ENCODE results near the gene ADAT2.

The ADAT2 gene

DNA sequence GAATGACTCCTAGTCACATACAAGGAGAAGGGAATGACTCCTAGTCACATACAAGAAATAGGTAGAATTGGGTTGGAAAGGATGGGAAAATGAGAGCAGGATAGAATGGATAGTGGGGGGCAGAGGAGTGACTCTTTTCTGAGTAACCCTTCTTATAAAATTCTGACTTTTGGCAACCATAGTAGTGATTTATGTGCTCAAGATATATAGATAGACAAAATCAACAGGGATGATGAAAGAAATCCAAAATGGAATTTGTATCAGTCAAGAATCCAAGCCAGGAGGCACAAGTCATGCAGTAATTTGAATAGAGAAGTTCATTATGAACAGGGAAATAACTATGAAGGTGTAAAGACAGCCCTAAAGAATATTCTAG is 41.7 kb downstream of the ADAT2 start:
- H3K9me3 ChIP-seq (ENCODE audit: control insufficient read depth in 5 of 5, low read length in 5 of 5) = no peaks in the 10 kb centered on the region
- H3K27me3 ChIP-seq (ENCODE audit: control insufficient read depth in 5 of 5, insufficient read depth in 4 of 5, low read length in 5 of 5) = no peaks in the 10 kb centered on the region
- peaks cover 0 to 4% (median 0%) of the 10 kb centered on the region in 5 donors for H3K4me1 ChIP-seq (ENCODE audit: control insufficient read depth in 5 of 5, insufficient read depth in 5 of 5, low read length in 5 of 5)
- H3K4me3 ChIP-seq (ENCODE audit: low read depth in 1 of 5, low read length in 5 of 5) = no peak overlapping the region
- no peak overlapping the region for H3K27ac ChIP-seq (ENCODE audit: low read depth, low read length)
- H3K36me3 ChIP-seq (ENCODE audit: control insufficient read depth in 5 of 5, insufficient read depth in 5 of 5, low read length in 5 of 5) = no peaks in the 10 kb centered on the region
- no peak overlapping the region for H3K9ac ChIP-seq (ENCODE audit: low read length in 5 of 5)

DNA sequence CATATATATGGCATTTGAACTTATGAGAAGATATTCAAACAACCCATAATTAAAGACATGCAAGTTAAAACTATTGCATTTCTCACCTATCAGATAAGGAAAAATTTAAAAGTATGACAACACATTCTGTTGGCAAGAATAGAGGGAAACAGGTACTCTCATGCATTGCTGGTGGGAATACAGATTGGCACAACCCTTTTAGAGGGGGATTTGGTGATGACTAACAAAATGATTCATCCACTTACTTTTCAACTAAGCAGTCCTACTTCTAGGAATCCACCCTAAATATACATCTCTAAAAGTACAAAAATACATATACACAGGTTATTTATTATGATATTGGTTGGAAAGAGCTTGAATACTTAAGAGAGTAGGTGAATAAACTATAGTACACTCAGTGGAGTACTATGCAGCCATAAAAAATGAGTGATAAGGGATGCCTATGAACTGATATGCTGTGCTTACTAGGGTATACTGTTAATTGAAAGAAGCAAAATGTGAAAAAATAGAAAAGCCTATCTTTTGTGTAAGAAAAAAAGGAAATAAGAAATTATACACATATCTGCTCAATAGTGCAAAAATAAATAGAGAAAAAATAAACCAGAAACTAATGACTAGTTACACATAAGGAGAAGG is 42.2 kb downstream of the ADAT2 start:
- no peaks in the 10 kb centered on the region for H3K9me3 ChIP-seq (ENCODE audit: control insufficient read depth in 5 of 5, low read length in 5 of 5)
- H3K4me1 ChIP-seq (ENCODE audit: control insufficient read depth in 5 of 5, insufficient read depth in 5 of 5, low read length in 5 of 5) = peaks cover 0 to 4% (median 0%) of the 10 kb centered on the region in 5 donors
- H3K27ac ChIP-seq (ENCODE audit: low read depth, low read length) = no peak overlapping the region
- no peaks in the 10 kb centered on the region for H3K27me3 ChIP-seq (ENCODE audit: control insufficient read depth in 5 of 5, insufficient read depth in 4 of 5, low read length in 5 of 5)
- no peak overlapping the region for H3K4me3 ChIP-seq (ENCODE audit: low read depth in 1 of 5, low read length in 5 of 5)
- no peak overlapping the region for H3K9ac ChIP-seq (ENCODE audit: low read length in 5 of 5)
- no peaks in the 10 kb centered on the region for H3K36me3 ChIP-seq (ENCODE audit: control insufficient read depth in 5 of 5, insufficient read depth in 5 of 5, low read length in 5 of 5)

DNA sequence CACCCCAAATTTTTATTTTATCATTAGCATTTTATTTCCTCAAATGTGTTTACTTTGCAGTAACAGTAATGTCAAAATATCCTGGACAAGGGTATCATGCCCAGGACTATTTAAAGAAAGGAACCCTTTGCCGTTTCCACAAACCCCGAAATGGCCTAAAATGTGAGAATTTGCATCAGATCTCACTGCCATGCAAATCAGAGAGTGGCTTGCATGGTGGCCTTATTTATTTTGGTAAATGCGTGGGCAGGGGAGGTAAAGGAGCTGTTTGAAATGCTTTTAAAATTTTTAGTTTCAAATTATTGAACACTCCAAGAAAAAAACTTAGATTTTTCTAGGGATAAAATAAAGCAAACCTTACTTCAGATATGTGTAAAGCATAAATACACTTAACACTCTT is 43.8 kb downstream of the ADAT2 start:
- H3K9ac ChIP-seq (ENCODE audit: low read length in 5 of 5) = no peak overlapping the region
- H3K36me3 ChIP-seq (ENCODE audit: control insufficient read depth in 5 of 5, insufficient read depth in 5 of 5, low read length in 5 of 5) = no peaks in the 10 kb centered on the region
- H3K4me3 ChIP-seq (ENCODE audit: low read depth in 1 of 5, low read length in 5 of 5) = no peak overlapping the region
- peaks cover 0 to 4% (median 0%) of the 10 kb centered on the region in 5 donors for H3K4me1 ChIP-seq (ENCODE audit: control insufficient read depth in 5 of 5, insufficient read depth in 5 of 5, low read length in 5 of 5)
- H3K9me3 ChIP-seq (ENCODE audit: control insufficient read depth in 5 of 5, low read length in 5 of 5) = no peaks in the 10 kb centered on the region
- no peak overlapping the region for H3K27ac ChIP-seq (ENCODE audit: low read depth, low read length)
- H3K27me3 ChIP-seq (ENCODE audit: control insufficient read depth in 5 of 5, insufficient read depth in 4 of 5, low read length in 5 of 5) = no peaks in the 10 kb centered on the region

DNA sequence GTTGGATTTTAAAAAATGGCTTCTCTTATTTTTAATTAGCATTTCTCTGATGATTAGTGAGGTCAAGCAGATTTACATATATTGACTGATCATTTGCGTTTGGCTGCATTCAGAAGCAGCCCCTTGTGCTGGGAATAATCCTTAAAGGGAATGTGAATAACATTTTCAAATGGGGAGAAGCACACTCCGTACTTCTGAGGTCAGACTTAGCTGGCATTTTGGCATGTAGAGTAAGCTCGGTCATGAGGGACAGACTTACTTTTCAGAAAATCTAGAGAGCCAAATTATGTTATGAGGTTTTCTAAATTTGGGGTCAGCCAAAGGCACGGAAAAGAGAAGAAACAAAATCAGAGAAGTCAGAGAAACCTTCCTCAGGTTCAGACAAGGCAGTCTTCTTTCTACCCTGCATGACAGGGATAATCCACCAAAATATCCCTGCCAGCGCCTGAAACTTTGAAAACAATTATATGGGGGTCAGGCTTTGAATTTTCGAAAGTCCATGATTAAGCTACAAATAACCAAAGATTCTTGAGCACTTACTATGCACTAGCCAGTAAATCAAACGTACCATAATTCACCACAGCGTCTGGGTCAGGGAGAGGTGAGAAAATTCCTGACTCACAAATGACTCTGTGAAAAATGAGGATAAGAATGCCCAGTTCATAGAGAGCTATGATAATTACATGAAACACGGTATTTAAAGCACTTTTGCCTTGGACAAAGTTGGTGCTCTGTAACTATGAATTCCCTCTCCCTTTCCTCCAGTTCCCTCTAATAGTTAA is 44.9 kb downstream of the ADAT2 start:
- Histone ChIP-seq H3K4me3 (ENCODE audit: low read depth in 1 of 5, low read length in 5 of 5) (no peak overlapping the region), H3K27me3 (ENCODE audit: control insufficient read depth in 5 of 5, insufficient read depth in 4 of 5, low read length in 5 of 5) (no peaks in the 10 kb centered on the region), H3K27ac (ENCODE audit: low read depth, low read length) (no peak overlapping the region), H3K9ac (ENCODE audit: low read length in 5 of 5) (no peak overlapping the region), H3K4me1 (ENCODE audit: control insufficient read depth in 5 of 5, insufficient read depth in 5 of 5, low read length in 5 of 5) (peaks cover 0 to 7% (median 5%) of the 10 kb centered on the region in 5 donors), H3K36me3 (ENCODE audit: control insufficient read depth in 5 of 5, insufficient read depth in 5 of 5, low read length in 5 of 5) (no peaks in the 10 kb centered on the region), H3K9me3 (ENCODE audit: control insufficient read depth in 5 of 5, low read length in 5 of 5) (no peaks in the 10 kb centered on the region)

DNA sequence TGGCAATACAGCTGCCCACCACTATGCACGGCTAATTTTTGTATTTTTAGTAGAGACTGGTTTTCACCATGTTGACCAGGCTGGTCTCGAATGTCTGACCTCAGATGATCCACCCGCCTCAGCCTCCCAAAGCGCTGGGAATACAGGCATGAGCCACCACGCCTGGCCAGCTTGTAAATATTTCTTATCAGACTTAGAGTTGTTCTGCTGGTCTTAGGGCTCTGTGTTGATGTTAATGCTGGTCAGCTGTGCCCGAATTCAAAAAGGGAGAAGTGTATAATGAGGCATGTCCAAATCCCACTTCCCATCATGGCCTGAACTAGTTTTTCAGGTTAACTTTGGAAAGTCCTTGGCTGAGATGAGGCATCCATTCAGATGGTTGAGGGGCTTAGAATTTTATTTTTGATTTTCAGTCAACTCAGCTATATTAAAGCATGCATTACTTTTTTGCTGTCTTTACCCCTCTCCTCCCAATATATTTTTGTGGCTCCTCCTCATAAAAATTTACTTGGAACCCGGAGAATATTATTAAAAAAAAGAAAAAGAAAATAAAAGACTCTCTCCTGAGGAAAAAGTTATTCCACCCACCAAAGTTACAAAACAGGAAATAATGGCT is 47.7 kb downstream of the ADAT2 start:
- H3K9me3 ChIP-seq (ENCODE audit: control insufficient read depth in 5 of 5, low read length in 5 of 5) = no peaks in the 10 kb centered on the region

DNA sequence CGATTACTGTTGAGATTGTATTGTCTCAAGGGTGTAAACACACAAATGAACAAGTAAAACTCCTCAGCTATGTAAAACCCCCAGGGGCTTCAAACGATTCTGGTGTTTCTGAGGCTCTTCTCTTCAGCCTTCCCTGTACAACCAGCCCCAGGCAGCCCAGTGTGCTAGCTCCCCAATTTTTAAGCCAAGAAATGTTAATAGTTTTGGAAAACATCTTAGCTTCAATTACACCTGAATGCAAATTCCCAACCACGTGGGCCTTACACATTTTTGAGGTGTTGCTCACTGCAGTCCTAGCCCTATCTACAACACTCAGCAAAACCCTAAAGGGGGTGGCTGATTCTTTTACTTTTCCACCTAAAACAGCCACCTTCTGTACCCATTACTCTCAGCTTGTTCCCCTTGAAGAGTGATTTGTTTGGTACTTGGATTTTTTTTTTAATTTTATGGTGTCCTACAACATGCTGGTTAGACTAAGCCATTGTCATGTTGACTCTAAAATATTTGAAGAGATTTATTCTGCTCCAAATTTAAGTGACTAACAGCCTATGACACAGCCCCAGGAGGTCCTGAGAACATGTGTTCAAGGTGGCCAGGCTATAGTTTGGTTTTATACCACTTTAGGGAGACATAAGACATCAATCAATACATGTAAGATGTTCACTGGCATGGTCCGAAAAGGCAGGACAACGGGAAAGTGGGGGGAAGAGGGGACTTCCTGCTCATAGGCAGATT is 48.7 kb downstream of the ADAT2 start:
- Histone ChIP-seq H3K9me3 (ENCODE audit: control insufficient read depth in 5 of 5, low read length in 5 of 5) (no peaks in the 10 kb centered on the region), H3K36me3 (ENCODE audit: control insufficient read depth in 5 of 5, insufficient read depth in 5 of 5, low read length in 5 of 5) (no peaks in the 10 kb centered on the region), H3K27ac (ENCODE audit: low read depth, low read length) (no peak overlapping the region)

More for the DNA sequence above, 47.7 kb downstream of the ADAT2 start:
- Histone ChIP-seq H3K4me3 (ENCODE audit: low read depth in 1 of 5, low read length in 5 of 5) (no peak overlapping the region), H3K4me1 (ENCODE audit: control insufficient read depth in 5 of 5, insufficient read depth in 5 of 5, low read length in 5 of 5) (peaks cover 0 to 12% (median 7%) of the 10 kb centered on the region in 5 donors), H3K36me3 (ENCODE audit: control insufficient read depth in 5 of 5, insufficient read depth in 5 of 5, low read length in 5 of 5) (no peaks in the 10 kb centered on the region), H3K27me3 (ENCODE audit: control insufficient read depth in 5 of 5, insufficient read depth in 4 of 5, low read length in 5 of 5) (no peaks in the 10 kb centered on the region), H3K9ac (ENCODE audit: low read length in 5 of 5) (no peak overlapping the region), H3K27ac (ENCODE audit: low read depth, low read length) (no peak overlapping the region)

DNA sequence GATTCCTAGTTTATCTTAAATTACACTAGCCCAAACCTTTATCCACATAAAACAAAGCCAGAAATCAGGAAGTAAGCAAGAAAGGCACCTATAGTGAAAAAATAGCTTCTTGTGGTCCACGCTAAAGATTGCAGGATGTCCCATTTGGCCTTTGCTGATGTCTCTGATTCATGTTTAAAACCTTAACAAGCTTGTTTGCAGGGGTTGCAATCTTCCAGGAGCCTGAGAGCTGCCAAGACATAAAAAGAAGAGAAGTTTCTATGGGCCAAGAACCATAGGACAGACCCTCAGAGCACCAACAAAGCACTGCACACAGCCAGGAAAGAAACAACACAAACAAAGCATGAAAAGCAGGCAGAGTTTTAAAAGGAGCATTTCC is 49.4 kb downstream of the ADAT2 start:
- no peaks in the 10 kb centered on the region for H3K36me3 ChIP-seq (ENCODE audit: control insufficient read depth in 5 of 5, insufficient read depth in 5 of 5, low read length in 5 of 5)
- H3K27ac ChIP-seq (ENCODE audit: low read depth, low read length) = no peak overlapping the region
- H3K27me3 ChIP-seq (ENCODE audit: control insufficient read depth in 5 of 5, insufficient read depth in 4 of 5, low read length in 5 of 5) = no peaks in the 10 kb centered on the region
- no peaks in the 10 kb centered on the region for H3K9me3 ChIP-seq (ENCODE audit: control insufficient read depth in 5 of 5, low read length in 5 of 5)
- peaks cover 0 to 14% (median 7%) of the 10 kb centered on the region in 5 donors for H3K4me1 ChIP-seq (ENCODE audit: control insufficient read depth in 5 of 5, insufficient read depth in 5 of 5, low read length in 5 of 5)
- H3K9ac ChIP-seq (ENCODE audit: low read length in 5 of 5) = no peak overlapping the region
- no peak overlapping the region for H3K4me3 ChIP-seq (ENCODE audit: low read depth in 1 of 5, low read length in 5 of 5)

More for the DNA sequence above, 48.7 kb downstream of the ADAT2 start:
- Histone ChIP-seq H3K4me1 (ENCODE audit: control insufficient read depth in 5 of 5, insufficient read depth in 5 of 5, low read length in 5 of 5) (peaks cover 0 to 14% (median 7%) of the 10 kb centered on the region in 5 donors), H3K9ac (ENCODE audit: low read length in 5 of 5) (no peak overlapping the region), H3K27me3 (ENCODE audit: control insufficient read depth in 5 of 5, insufficient read depth in 4 of 5, low read length in 5 of 5) (no peaks in the 10 kb centered on the region), H3K4me3 (ENCODE audit: low read depth in 1 of 5, low read length in 5 of 5) (no peak overlapping the region)

DNA sequence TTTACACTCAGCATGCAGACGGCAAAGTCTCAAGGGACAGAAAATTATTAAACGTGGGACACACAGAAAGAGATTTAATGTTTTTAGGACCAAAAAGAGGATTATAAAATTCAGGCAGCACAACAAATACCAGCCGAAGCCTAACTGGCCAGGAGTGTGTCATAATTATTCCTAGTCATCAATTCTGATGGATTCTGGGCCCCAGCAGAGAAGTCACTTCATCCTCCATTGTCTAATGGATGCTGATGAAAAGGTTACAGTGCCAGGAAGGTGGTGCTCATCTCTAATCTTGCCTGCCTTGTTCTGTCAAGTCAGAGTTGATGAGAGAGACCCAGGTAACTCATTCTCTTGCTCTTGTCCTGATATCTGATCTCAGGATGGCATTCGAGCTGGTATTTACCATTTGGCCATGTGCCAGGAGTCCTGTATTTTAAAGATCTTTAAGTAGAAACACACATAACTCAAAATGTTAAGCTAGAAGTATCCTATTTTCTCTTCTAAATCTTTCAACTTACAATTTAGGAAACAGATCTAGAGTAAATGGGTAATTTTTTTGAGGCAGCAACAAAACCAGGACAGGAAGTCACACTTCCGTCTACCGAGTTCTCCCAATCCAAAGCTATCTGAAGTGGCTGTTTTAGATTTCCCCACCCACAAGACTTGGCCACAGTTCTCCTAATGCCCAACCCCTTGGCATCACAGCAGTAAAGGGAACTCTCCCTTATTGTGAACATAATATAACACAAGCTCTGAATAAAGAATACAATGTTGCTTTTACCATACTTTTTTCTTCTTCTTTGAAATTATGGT is 50.0 kb downstream of the ADAT2 start:
- Histone ChIP-seq H3K4me1 (ENCODE audit: control insufficient read depth in 5 of 5, insufficient read depth in 5 of 5, low read length in 5 of 5) (peaks cover 0 to 14% (median 7%) of the 10 kb centered on the region in 5 donors), H3K27me3 (ENCODE audit: control insufficient read depth in 5 of 5, insufficient read depth in 4 of 5, low read length in 5 of 5) (no peaks in the 10 kb centered on the region), H3K9me3 (ENCODE audit: control insufficient read depth in 5 of 5, low read length in 5 of 5) (no peaks in the 10 kb centered on the region), H3K9ac (ENCODE audit: low read length in 5 of 5) (no peak overlapping the region), H3K27ac (ENCODE audit: low read depth, low read length) (no peak overlapping the region), H3K36me3 (ENCODE audit: control insufficient read depth in 5 of 5, insufficient read depth in 5 of 5, low read length in 5 of 5) (no peaks in the 10 kb centered on the region), H3K4me3 (ENCODE audit: low read depth in 1 of 5, low read length in 5 of 5) (peak overlapping the region in 1 of 5 donors; percentile 24)

DNA sequence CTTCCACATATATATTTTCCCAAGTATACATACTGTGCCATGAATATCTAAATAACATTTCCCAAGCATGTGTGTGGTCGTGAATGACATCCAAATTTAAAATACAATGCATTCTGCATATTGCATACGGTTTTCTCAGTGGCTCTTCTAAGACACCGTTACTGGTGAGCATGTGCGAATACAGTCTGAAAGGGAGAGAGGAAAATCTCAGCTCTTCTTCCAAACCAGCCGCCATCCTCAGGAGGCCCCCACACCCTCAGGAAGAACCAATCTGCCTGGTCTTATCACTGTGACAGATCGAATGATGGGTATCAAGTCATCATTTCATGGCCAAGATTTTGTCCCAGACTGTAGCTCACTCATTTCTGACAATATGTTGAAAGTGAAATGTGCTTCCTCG is 50.7 kb downstream of the ADAT2 start:
- no peaks in the 10 kb centered on the region for H3K36me3 ChIP-seq (ENCODE audit: control insufficient read depth in 5 of 5, insufficient read depth in 5 of 5, low read length in 5 of 5)
- H3K4me1 ChIP-seq (ENCODE audit: control insufficient read depth in 5 of 5, insufficient read depth in 5 of 5, low read length in 5 of 5) = peaks cover 0 to 14% (median 7%) of the 10 kb centered on the region in 5 donors
- H3K4me3 ChIP-seq (ENCODE audit: low read depth in 1 of 5, low read length in 5 of 5) = no peak overlapping the region
- H3K27ac ChIP-seq (ENCODE audit: low read depth, low read length) = no peak overlapping the region
- H3K27me3 ChIP-seq (ENCODE audit: control insufficient read depth in 5 of 5, insufficient read depth in 4 of 5, low read length in 5 of 5) = no peaks in the 10 kb centered on the region
- H3K9ac ChIP-seq (ENCODE audit: low read length in 5 of 5) = no peak overlapping the region
- H3K9me3 ChIP-seq (ENCODE audit: control insufficient read depth in 5 of 5, low read length in 5 of 5) = no peaks in the 10 kb centered on the region
